BE2C (cell line): Measurements from ENCODE around the gene PRR5L.

Source experiments
- DNase-seq: peaks from one replicate; pipeline ENCODE4 v3.0.0-alpha.2; 2020
- H3K27me3 ChIP-seq: fragments of 250-450 bp; sonication (Bioruptor Pico); 2 replicates; pipeline ENCODE4 v1.5.1; 2020; ENCODE audit warnings: mild to moderate bottlenecking
- H3K36me3 ChIP-seq: fragments of 250-450 bp; sonication (Bioruptor Pico); 2 replicates; pipeline ENCODE4 v1.5.1; 2020; ENCODE audit warnings: mild to moderate bottlenecking
- H3K4me1 ChIP-seq: fragments of 250-450 bp; sonication (Bioruptor Pico); 2 replicates; pipeline ENCODE4 v1.5.1; 2020
- H3K4me3 ChIP-seq: 2 replicates; pipeline ENCODE4 v1.5.1; 2011; ENCODE audit warnings: low read depth, low read length
- H3K9me3 ChIP-seq: fragments of 250-450 bp; sonication (Bioruptor Pico); 2 replicates; pipeline ENCODE4 v1.5.1; 2020
- TF ChIP-seq, protein P1 (sequence below): IDR thresholded peaks from 2 replicates; pipeline ENCODE4 v1.5.1; 2012; ENCODE audit warnings: mild to moderate bottlenecking, low read depth, low read length

PRR5L gene

DNA sequence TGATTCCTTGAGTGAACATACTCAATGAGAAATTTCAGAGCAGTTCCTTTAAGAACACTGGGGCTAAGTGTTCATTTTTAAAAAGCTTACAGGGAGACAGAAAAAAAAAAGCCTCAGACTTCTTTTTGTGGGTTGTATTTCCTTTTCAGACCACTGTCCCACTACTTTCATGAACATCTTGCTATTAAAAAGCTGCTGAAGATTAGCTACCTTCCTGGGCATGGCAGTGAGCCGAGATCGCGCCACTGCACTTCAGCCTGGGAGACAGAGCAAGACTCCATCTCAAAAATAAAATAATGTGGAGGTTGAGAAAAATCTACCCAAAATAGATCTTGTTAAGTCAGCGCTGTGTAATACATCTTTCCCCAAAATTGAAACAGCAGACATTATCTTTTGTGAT, 203.2 kb downstream of the PRR5L start:
- TF ChIP-seq, protein P1, sequence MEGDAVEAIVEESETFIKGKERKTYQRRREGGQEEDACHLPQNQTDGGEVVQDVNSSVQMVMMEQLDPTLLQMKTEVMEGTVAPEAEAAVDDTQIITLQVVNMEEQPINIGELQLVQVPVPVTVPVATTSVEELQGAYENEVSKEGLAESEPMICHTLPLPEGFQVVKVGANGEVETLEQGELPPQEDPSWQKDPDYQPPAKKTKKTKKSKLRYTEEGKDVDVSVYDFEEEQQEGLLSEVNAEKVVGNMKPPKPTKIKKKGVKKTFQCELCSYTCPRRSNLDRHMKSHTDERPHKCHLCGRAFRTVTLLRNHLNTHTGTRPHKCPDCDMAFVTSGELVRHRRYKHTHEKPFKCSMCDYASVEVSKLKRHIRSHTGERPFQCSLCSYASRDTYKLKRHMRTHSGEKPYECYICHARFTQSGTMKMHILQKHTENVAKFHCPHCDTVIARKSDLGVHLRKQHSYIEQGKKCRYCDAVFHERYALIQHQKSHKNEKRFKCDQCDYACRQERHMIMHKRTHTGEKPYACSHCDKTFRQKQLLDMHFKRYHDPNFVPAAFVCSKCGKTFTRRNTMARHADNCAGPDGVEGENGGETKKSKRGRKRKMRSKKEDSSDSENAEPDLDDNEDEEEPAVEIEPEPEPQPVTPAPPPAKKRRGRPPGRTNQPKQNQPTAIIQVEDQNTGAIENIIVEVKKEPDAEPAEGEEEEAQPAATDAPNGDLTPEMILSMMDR: no peak
- H3K9me3 ChIP-seq: no peaks in the 10 kb centered on the region
- no peaks in the 10 kb centered on the region for H3K27me3 ChIP-seq
- H3K4me1 ChIP-seq: no peaks in the 10 kb centered on the region
- DNase-seq: no peak
- H3K36me3 ChIP-seq: no peaks in the 10 kb centered on the region; the same call in 1 of the 2 replicates
- H3K4me3 ChIP-seq: no peak overlapping the region

DNA sequence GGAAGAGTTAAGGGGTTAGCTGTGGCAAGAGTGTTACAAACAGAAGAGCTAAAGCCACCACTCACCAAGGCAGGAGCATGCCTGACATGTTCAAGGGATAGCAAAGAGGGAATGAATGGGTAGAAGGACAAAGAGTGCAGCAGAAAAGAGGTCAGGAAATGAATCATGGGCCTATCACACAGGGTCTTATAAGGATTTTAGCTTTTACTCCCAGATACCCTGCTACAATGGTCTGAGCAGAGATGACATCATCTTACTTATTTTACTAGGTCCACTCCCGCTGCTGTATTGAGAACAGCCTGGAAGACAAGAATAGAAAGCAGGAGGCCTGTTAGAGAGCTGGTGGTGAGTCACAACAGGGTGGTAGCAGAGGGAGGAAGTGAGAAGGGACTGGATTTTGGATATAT, 204.2 kb downstream of the PRR5L start:
- TF ChIP-seq, protein P1: no peak
- H3K36me3 ChIP-seq: no peaks in the 10 kb centered on the region; the same call in 1 of the 2 replicates
- DNase-seq: no peak

DNA sequence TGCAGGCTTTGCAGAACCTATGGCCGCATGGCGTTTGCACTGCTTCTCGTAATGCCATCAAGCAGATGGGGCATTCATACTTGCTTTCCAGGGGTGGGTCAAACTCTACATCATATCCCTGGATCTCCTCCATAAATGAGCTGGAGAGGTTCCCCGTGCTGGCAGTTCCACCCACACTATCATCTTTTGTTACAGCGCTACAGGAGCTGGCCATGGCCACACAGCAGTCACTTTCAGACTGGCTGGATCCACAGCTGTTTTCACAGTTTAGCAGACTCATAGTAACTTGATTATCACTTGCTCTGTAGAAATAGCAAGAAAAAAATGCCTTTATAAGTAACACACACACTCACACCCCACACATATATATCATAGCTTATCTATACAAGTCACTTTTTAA, 205.1 kb downstream of the PRR5L start:
- Histone ChIP-seq H3K36me3 (no peaks in the 10 kb centered on the region; the same call in 1 of the 2 replicates), H3K4me1 (no peaks in the 10 kb centered on the region)
- peak; percentile 7 for DNase-seq

More for the DNA sequence above, 204.2 kb downstream of the PRR5L start:
- Histone ChIP-seq H3K9me3 (no peaks in the 10 kb centered on the region), H3K4me3 (no peak overlapping the region), H3K27me3 (no peaks in the 10 kb centered on the region), H3K4me1 (no peaks in the 10 kb centered on the region)

DNA sequence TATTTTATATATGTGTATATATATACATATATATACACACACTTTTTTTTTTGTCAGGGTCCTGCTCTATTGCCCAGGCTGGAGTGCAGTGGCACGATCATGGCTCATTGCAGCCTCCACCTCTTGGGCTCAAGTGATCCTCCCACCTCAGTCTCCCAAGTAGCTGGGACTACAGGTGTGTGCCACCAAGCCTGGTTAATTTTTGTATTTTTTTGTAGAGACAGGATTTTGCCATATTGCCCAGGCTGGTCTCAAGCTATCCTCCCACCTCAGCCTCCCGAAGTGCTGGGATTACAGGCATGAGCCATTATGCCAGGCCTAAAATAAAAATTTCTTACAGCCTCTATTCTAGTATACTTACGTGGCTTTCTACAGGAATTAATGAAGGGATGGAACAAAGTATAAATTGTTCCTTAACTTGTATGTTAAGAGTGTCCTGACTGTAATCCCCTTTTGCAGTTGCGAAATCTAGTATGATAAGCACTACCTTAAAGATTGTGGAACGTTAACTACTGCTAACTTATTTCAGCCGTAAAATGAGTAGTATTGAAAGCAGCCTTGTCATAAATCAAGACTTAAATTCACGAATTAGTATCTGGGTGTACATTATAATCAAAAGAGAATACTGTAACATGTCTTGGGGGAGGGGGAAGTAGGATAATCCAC, 211.9 kb downstream of the PRR5L start:
- Histone ChIP-seq H3K9me3 (no peaks in the 10 kb centered on the region), H3K4me1 (no peaks in the 10 kb centered on the region), H3K4me3 (no peak overlapping the region), H3K36me3 (no peaks in the 10 kb centered on the region), H3K27me3 (no peaks in the 10 kb centered on the region)
- TF ChIP-seq, protein P1: no peak
- DNase-seq: no peak

More for the DNA sequence above, 205.1 kb downstream of the PRR5L start:
- Histone ChIP-seq H3K9me3 (no peaks in the 10 kb centered on the region), H3K27me3 (no peaks in the 10 kb centered on the region), H3K4me3 (no peak overlapping the region)
- TF ChIP-seq, protein P1: no peak

DNA sequence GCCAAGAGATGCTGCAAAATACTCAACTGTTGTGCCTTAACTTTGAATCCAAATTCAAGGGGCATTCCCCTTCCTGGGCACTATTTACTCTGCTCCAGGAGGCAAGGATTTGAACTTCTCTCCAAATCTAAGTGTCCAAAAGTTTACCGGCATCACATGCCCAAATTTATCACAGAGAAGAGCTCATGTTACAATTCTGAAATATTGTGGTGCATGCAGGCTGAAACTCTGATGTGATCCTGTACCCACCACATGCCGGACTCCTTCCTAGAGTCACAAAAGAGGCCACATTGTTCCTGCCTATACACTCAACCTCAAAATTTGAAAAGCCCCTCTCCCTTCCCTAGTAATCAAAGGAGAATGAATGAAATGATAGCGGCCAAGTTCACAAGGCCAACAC, 212.7 kb downstream of the PRR5L start:
- H3K36me3 ChIP-seq: no peaks in the 10 kb centered on the region
- no peak for DNase-seq
- peak overlapping the region; percentile 79 for H3K4me3 ChIP-seq
- TF ChIP-seq, protein P1: no peak
- no peaks in the 10 kb centered on the region for H3K9me3 ChIP-seq
- no peaks in the 10 kb centered on the region for H3K4me1 ChIP-seq
- H3K27me3 ChIP-seq: no peaks in the 10 kb centered on the region

DNA sequence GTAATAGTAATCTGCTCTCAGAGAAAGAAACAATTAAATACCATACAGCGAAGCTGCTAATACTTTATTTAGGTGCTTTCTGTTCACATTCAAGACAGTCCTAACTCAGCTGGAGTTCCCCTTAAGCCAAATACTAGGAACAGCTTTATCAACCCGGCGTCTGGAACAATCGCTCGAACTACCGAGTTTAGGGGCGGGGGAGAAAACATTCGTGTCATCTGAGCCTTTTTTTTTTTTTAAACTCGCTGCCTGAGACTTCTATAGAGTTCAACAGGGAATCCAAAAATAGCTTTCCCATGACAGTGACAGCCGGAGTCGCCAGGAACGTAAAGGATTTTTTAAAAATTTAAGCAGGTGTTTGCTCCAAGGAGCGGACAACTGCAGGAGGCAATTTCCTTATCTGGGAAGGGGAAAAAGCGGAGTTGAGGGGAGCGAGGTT, 213.1 kb downstream of the PRR5L start:
- TF ChIP-seq, protein P1: no peak
- DNase-seq: no peak
- peak overlapping the region; percentile 79 for H3K4me3 ChIP-seq
- no peaks in the 10 kb centered on the region for H3K9me3 ChIP-seq
- no peaks in the 10 kb centered on the region for H3K36me3 ChIP-seq
- H3K27me3 ChIP-seq: no peaks in the 10 kb centered on the region
- no peaks in the 10 kb centered on the region for H3K4me1 ChIP-seq
